ENCODE results near the gene IFITM1.

IFITM1 gene

GRCh38 chr11:280706-281485 lies 32.9 kb upstream of the IFITM1 start:
- no peak for TF ChIP-seq CTCF (IDR thresholded peaks at IDR 0.05)

GRCh38 chr11:281486-282161 lies 32.2 kb upstream of the IFITM1 start:
- TF ChIP-seq CTCF (IDR thresholded peaks at IDR 0.05): no peak

GRCh38 chr11:282171-282570 lies 31.7 kb upstream of the IFITM1 start:
- TF ChIP-seq CTCF (IDR thresholded peaks at IDR 0.05): no peak

- TF ChIP-seq CTCF (IDR thresholded peaks at IDR 0.05): no peak
Observed at GRCh38 chr11:282630-283360, 31.0 kb upstream of the IFITM1 start.

- TF ChIP-seq CTCF (IDR thresholded peaks at IDR 0.05): no peak
Observed at GRCh38 chr11:283405-284104, 30.3 kb upstream of the IFITM1 start.

- TF ChIP-seq CTCF (IDR thresholded peaks at IDR 0.05): no peak
Observed at GRCh38 chr11:284105-285020, 29.5 kb upstream of the IFITM1 start.
